SK-N-MC (cell line): ENCODE measurements around the gene SKOR1.

Experiments
- DNase-seq: peaks from one replicate; pipeline ENCODE4 v3.0.0-alpha.2; 2011; ENCODE audit warnings: low read depth, low spot score
- H3K27ac ChIP-seq: fragments of 200-600 bp; sonication (generic); 2 replicates; pipeline ENCODE4 v1.5.1; 2016; ENCODE audit warnings: mixed run types
- H3K36me3 ChIP-seq: fragments of 200-600 bp; sonication (generic); 2 replicates; pipeline ENCODE4 v1.6.1; 2017; ENCODE audit warnings: antibody characterized with exemption, low read length, mixed read lengths; ENCODE audit not compliant: insufficient read depth
- H3K4me3 ChIP-seq: fragments of 200-600 bp; sonication (generic); 2 replicates; pipeline ENCODE4 v1.5.1; 2016
- H3K9ac ChIP-seq: fragments of 200-600 bp; sonication (generic); 2 replicates; pipeline ENCODE4 v1.8.0; 2017; ENCODE audit warnings: mixed run types, mixed read lengths; ENCODE audit not compliant: insufficient read length
- H3K9me3 ChIP-seq: fragments of 200-600 bp; sonication (generic); 2 replicates; pipeline ENCODE4 v1.6.1; 2017; ENCODE audit warnings: low read depth, mild to moderate bottlenecking, antibody characterized with exemption, low read length, moderate library complexity, mixed read lengths
- EZH2 ChIP-seq: fragments of 200-600 bp; sonication (generic); IDR thresholded peaks from one replicate; pipeline ENCODE4 v1.6.1; 2017; ENCODE audit warnings: antibody characterized with exemption
- FOXP2 ChIP-seq: optimal IDR thresholded peaks from 2 replicates; pipeline ENCODE3; 2011; ENCODE audit warnings: mild to moderate bottlenecking, moderate library complexity; ENCODE audit not compliant: insufficient read depth; ENCODE audit errors: extremely low read length, control extremely low read depth
- POLR2AphosphoS5 ChIP-seq: IDR thresholded peaks from 2 replicates; pipeline ENCODE4 v1.6.1; 2012; ENCODE audit warnings: mild to moderate bottlenecking, low read depth, low read length, borderline replicate concordance

Gene SKOR1

GRCh38 chr15:67781061-67781460, 44.2 kb upstream of the SKOR1 start:
- no peak overlapping the region for H3K27ac ChIP-seq
- H3K4me3 ChIP-seq = no peak overlapping the region

GRCh38 chr15:67781907-67782690, 43.2 kb upstream of the SKOR1 start:
- Histone ChIP-seq H3K36me3 (no peaks in the 10 kb centered on the region), H3K9me3 (no peaks in the 10 kb centered on the region), H3K9ac (no peak overlapping the region), H3K4me3 (no peak overlapping the region), H3K27ac (no peak overlapping the region)
- TF ChIP-seq EZH2 (no peak), POLR2AphosphoS5 (no peak), FOXP2 (no peak)
- DNase-seq = no peak

More at GRCh38 chr15:67781061-67781460, 44.2 kb upstream of the SKOR1 start:
- TF ChIP-seq FOXP2 (no peak), EZH2 (no peak), POLR2AphosphoS5 (no peak)
- no peak for DNase-seq
- no peaks in the 10 kb centered on the region for H3K9me3 ChIP-seq
- H3K9ac ChIP-seq = no peak overlapping the region
- H3K36me3 ChIP-seq = no peaks in the 10 kb centered on the region

GRCh38 chr15:67782691-67782991, 42.7 kb upstream of the SKOR1 start:
- H3K9ac ChIP-seq = no peak overlapping the region
- TF ChIP-seq POLR2AphosphoS5 = no peak
- no peak for TF ChIP-seq EZH2
- no peak for TF ChIP-seq FOXP2
- no peak overlapping the region for H3K4me3 ChIP-seq
- no peak for DNase-seq
- no peaks in the 10 kb centered on the region for H3K9me3 ChIP-seq
- H3K27ac ChIP-seq = no peak overlapping the region
- H3K36me3 ChIP-seq = no peaks in the 10 kb centered on the region

- Histone ChIP-seq H3K9me3 (no peaks in the 10 kb centered on the region), H3K27ac (no peak overlapping the region), H3K9ac (no peak overlapping the region), H3K36me3 (no peaks in the 10 kb centered on the region), H3K4me3 (no peak overlapping the region)
- DNase-seq = no peak
- TF ChIP-seq EZH2 (no peak), FOXP2 (no peak), POLR2AphosphoS5 (no peak)
Measured at GRCh38 chr15:67783303-67783702, 42.0 kb upstream of the SKOR1 start.

- no peaks in the 10 kb centered on the region for H3K9me3 ChIP-seq
- no peak overlapping the region for H3K4me3 ChIP-seq
- no peak overlapping the region for H3K27ac ChIP-seq
- H3K36me3 ChIP-seq = no peaks in the 10 kb centered on the region
- no peak overlapping the region for H3K9ac ChIP-seq
- TF ChIP-seq EZH2 = no peak
- no peak for TF ChIP-seq POLR2AphosphoS5
- no peak for TF ChIP-seq FOXP2
- no peak for DNase-seq
Measured at GRCh38 chr15:67784090-67784781, 41.1 kb upstream of the SKOR1 start.

DNA sequence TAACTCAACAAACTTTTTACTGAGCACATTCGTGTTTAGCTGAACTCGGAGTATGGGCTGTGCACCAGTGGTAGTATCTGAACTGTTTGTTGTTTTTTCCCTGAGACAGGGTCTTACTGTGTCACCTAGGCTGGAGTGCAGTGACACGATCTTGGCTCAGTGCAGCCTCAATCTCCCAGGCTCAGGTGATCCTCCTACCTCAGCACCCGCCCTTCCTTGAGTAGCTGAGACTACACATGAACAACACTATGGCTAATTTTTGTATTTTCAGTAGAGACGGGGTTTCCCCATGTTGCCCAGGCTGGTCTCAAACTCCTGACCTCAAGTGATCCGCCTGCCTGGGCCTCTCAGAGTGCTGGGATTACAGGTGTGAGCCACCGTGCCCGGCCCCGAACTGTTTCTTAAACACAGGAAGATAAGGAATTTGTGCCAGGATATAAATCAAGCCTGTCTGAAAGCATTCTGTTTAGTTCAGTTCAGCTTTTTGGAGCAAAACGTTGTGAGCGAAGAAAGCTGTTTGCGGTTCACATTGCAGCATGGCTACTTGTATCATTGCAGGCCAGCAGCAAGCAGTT, 40.4 kb upstream of the SKOR1 start:
- H3K36me3 ChIP-seq = no peaks in the 10 kb centered on the region
- no peak overlapping the region for H3K4me3 ChIP-seq
- H3K9ac ChIP-seq = no peak overlapping the region
- TF ChIP-seq POLR2AphosphoS5 (no peak), EZH2 (no peak)
- H3K9me3 ChIP-seq = no peaks in the 10 kb centered on the region
- no peak overlapping the region for H3K27ac ChIP-seq
- no peak for DNase-seq

- TF ChIP-seq FOXP2 = no peak
- no peak for TF ChIP-seq POLR2AphosphoS5
- no peak for TF ChIP-seq EZH2
- H3K9ac ChIP-seq = no peak overlapping the region
- H3K4me3 ChIP-seq = no peak overlapping the region
- DNase-seq = no peak
- H3K36me3 ChIP-seq = no peaks in the 10 kb centered on the region
- H3K27ac ChIP-seq = no peak overlapping the region
- no peaks in the 10 kb centered on the region for H3K9me3 ChIP-seq
Measured at GRCh38 chr15:67785431-67785830, 39.9 kb upstream of the SKOR1 start.

- no peak overlapping the region for H3K9ac ChIP-seq
- TF ChIP-seq POLR2AphosphoS5 = no peak
- TF ChIP-seq FOXP2 = no peak
- no peak for TF ChIP-seq EZH2
- no peak for DNase-seq
Measured at GRCh38 chr15:67786646-67787045, 38.7 kb upstream of the SKOR1 start.

DNA sequence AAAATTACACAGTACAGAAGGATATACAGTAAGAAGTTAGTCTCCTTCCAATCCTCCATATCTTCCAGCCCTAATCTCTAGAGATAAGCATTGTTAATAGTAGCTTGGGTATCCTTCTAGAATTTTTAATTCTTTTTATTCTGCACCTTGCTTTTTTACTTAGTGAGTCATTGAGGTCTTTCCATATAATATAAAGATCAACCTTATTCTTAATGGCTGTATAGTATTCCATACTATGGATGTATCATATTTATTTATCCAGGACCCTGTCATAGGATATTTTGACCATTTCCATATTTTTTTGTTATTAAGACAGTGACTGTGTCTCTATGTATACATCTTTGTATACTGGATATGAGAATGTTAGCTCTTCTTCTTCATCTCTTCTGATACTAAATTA, 36.3 kb upstream of the SKOR1 start:
- H3K9ac ChIP-seq = no peak overlapping the region
- no peak overlapping the region for H3K4me3 ChIP-seq
- no peak overlapping the region for H3K27ac ChIP-seq
- H3K36me3 ChIP-seq = no peaks in the 10 kb centered on the region
- TF ChIP-seq POLR2AphosphoS5 (no peak), EZH2 (no peak), FOXP2 (no peak)
- no peak for DNase-seq
- H3K9me3 ChIP-seq = no peaks in the 10 kb centered on the region

More at GRCh38 chr15:67786646-67787045, 38.7 kb upstream of the SKOR1 start:
- no peak overlapping the region for H3K27ac ChIP-seq
- H3K4me3 ChIP-seq = no peak overlapping the region
- H3K9me3 ChIP-seq = no peaks in the 10 kb centered on the region
- H3K36me3 ChIP-seq = no peaks in the 10 kb centered on the region
